GM10248 (cell line): ENCODE measurements around the gene OAS2.
A peak's percentile ranks its signal among the peaks of the same experiment; 100 is the strongest.

Experiments
- CTCF ChIA-PET: fragments of 300-600 bp; sonication (Branson Sonifier 250); formaldehyde crosslinking; extraction: SDS; loops from one replicate; lab custom pipeline; 2021; ENCODE audit warnings: antibody characterized with exemption; lab: Yijun Ruan, JAX
- POLR2A ChIA-PET: fragments of 350-650 bp; sonication (Branson Sonifier 250); formaldehyde crosslinking; extraction: SDS; loops from one replicate; lab custom pipeline; 2020; ENCODE audit warnings: antibody characterized with exemption; lab: Yijun Ruan, JAX
- DNase-seq: peaks from one replicate; pipeline ENCODE4 v3.0.0; 2012; ENCODE audit errors: extremely low spot score
- TF ChIP-seq, protein P1 (sequence below): IDR thresholded peaks from 2 replicates; pipeline ENCODE4 v1.5.1; 2012; ENCODE audit warnings: mild to moderate bottlenecking, low read depth; ENCODE audit errors: extremely low read depth, missing control alignments, control extremely low read depth

OAS2 gene

DNA sequence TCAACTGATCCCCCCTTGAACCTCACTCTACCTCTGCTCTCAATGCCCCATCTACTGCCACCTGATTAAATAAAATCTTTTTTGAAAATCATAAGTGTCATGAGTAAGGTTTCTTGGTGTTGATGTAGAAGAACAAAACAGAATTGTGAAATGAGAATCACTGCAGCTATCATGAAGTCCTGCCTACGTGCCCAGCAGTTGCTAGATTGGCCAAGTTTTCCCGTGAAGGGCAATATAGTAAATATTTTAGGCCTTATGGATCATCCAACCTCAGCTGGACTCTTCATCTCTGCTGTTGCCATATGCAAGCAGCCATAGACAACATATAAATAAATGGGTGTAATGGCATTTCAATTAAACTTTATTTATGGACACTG, 45.2 kb upstream of the OAS2 start:
- TF ChIP-seq, protein P1, sequence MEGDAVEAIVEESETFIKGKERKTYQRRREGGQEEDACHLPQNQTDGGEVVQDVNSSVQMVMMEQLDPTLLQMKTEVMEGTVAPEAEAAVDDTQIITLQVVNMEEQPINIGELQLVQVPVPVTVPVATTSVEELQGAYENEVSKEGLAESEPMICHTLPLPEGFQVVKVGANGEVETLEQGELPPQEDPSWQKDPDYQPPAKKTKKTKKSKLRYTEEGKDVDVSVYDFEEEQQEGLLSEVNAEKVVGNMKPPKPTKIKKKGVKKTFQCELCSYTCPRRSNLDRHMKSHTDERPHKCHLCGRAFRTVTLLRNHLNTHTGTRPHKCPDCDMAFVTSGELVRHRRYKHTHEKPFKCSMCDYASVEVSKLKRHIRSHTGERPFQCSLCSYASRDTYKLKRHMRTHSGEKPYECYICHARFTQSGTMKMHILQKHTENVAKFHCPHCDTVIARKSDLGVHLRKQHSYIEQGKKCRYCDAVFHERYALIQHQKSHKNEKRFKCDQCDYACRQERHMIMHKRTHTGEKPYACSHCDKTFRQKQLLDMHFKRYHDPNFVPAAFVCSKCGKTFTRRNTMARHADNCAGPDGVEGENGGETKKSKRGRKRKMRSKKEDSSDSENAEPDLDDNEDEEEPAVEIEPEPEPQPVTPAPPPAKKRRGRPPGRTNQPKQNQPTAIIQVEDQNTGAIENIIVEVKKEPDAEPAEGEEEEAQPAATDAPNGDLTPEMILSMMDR: no peak
- POLR2A ChIA-PET: no interaction called here
- CTCF ChIA-PET: interaction anchor here (1.3 kb wide), 1 partner anchor 60 kb away, joined by 3 read pairs; no protein-coding TSS in a partner anchor
- no peak for DNase-seq

DNA sequence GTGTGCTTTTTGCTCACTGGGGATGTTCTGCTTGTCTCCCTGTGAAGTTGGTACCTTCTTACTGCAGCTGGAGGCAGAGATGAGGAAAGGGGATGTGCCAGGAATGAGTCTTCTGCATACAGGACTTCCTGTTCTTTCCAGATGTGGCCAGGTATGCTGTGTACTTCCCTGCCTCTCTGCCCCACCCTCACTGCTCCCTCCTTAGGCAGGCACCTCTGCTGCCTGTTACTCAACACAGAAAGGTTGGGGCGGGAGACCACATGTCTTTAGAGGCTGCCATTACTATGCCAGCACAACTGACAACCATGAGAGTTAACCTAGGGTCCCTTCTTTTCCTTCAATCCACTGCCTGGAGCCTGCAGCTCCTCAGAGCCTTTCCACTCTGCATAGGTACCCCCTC, 42.1 kb upstream of the OAS2 start:
- POLR2A ChIA-PET: no interaction called here
- CTCF ChIA-PET: no interaction called here
- DNase-seq: no peak
- TF ChIP-seq, protein P1: no peak

DNA sequence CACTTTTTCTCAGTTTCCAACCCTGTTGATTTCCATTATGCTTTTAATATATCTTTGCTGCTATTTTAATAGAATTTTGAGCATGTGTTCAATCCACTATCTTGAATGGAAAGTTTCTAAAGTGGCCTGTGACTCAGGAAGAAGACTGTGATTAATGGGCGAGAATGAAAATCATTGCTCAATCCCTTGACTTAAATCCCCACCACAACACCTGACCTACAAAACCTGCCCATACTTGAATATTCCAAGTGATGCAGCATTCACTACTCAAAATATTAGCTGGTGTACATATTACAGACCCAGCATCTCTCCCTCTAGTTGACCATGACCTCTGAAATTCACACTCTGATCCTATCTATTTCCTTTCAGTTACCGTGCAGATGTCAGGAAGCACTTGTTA, 41.4 kb upstream of the OAS2 start:
- DNase-seq: no peak
- TF ChIP-seq, protein P1: no peak
- POLR2A ChIA-PET: no interaction called here
- CTCF ChIA-PET: interaction anchor here (1.1 to 1.6 kb wide), 5 partner anchors 12 to 56 kb away, joined by 3 to 11 read pairs (median 4); no protein-coding TSS in a partner anchor

DNA sequence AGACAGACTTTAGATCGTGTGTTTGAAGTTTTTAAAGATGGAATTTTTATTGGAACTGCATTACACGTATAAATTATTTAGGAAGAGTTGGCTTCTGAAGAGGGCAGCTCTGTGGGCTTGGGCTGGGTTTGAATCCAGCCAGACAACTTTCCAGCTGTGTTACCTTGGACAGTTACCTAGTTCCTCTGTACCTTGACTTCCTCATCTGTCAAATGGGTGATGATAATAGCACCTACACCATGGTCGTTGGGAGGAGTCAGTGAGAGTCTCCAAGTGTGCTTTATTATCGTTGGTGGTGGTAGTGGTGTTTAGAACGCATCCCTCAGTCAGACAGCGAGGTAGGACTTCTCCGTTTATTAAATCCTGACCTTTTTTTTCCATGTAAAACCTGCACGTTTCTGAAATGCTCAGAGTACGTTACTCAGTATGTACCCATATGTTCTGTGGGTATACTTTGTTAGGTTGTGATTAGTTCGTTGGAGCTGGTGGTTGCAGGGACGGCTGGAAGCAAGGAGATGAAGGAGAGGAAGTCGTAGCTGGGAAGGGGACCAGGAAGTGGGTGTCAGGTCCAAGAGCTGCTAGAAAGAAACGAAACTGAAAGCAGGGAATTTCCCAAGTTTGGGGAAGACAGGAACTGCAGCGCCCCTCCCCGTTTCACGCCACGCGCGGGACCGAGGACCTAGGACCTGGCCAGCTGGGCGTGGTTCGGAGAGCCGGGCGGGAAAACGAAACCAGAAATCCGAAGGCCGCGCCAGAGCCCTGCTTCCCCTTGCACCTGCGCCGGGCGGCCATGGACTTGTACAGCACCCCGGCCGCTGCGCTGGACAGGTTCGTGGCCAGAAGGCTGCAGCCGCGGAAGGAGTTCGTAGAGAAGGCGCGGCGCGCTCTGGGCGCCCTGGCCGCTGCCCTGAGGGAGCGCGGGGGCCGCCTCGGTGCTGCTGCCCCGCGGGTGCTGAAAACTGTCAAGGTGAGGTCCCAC, 40.3 kb upstream of the OAS2 start, which contains the start of gene OAS3:
TSS of gene OAS3 (plus strand) at position 734 of the 979 bp plus-strand sequence. CDS start at position 791, 57 bp downstream.
- DNase-seq: peak; percentile 69
- POLR2A ChIA-PET: no interaction called here
- TF ChIP-seq, protein P1: no peak
- CTCF ChIA-PET: interaction anchor here (1.1 to 1.6 kb wide), 5 partner anchors 13 to 55 kb away, joined by 3 to 11 read pairs (median 4); no protein-coding TSS in a partner anchor

DNA sequence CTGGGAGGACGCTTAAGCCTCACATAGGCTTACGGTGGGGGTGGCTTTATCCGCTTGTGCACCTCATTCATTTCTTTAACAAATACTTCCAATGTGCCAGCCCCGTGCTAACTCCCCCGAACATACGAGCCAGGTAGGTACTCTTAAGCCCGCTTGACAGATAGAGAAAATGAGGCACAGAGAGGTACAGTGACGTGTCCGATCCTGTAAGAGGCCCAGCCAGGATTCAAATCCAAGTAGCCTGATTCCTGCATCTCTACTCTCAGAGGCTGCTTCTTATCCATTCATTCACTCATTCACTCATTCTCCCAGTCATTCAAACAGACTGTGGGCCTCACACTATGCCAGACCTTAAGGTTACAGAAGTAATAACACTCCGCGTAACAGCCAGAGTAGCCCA, 39.6 kb upstream of the OAS2 start:
- ChIA-PET CTCF (interaction anchor here (1.6 kb wide), 1 partner anchor 37 kb away, joined by 11 read pairs; no protein-coding TSS in a partner anchor), POLR2A (no interaction called here)
- TF ChIP-seq, protein P1: no peak
- DNase-seq: no peak

DNA sequence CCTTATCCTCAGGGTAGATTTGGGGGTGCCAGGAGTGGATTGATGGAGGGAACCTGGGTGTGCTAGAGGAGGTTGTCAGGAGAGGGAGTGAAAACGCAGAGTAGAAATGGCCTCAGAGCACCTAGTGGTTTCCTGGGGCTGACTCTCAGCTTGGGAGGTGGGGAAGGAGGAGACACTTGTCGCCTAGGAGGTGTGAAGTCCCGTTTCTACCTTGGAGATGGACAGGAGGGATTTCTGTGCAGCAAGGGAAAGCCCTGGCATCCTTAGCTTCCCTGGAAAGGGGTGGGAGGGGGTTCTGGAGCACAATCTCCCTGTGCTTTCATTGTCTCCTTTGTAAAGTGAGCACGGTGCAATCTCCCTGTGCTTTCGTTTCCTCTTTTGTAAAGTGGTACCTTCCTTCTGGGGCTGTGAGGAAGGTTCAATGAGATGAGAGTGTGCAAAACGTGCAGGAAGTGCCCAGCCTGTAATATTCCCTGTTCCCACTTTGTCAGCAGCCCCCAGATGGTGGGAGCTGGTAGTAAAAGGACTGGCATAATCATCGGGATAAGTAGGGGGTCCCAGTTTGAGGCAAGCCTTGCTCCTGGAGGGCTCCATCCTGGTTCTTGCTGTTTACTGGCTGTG, 38.4 kb upstream of the OAS2 start:
- DNase-seq: peak; percentile 69
- ChIA-PET CTCF (interaction anchor here (1.2 to 1.5 kb wide), 2 partner anchors 35 to 38 kb away, joined by 4 read pairs; partner anchors contain the start of gene OAS2), POLR2A (no interaction called here)

More for the DNA sequence above, 38.4 kb upstream of the OAS2 start:
- TF ChIP-seq, protein P1: no peak
